Measurements from ENCODE around the gene BATF2. TPM values are rescaled to one million over a fixed set of nuclear protein-coding genes. Genes with fewer than 3 reads are reported as not detected.

The BATF2 gene
- total and polyA plus RNA-seq, 10 of the 15 experiments (the other 5 are each of a cell fraction or from before 2014, with no cell fraction given) = 0.18 to 1.1 (median 0.38) TPM; not detected in 1

DNA sequence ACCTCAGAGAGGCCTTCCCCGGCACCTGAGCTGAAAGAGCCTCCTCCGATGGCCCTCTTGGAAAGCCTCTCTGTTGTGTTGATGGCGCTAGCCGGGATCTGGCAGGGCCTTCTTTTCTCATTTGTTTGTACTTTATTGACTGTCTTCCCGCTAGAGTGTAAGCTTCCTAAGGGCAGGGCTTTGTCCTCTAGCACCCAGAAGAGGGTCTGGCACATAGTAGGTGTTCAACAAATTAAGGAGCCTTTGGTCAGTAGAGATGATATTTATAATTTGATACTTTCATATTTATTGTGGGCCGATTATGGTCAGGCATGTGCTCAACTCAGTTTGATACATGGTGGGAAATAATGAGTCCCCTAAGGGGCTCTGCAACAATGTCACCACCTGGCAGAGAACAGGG, 21.2 kb upstream of the BATF2 start (continued):
- TF ChIP-seq FOXK2 (IDR thresholded peaks at IDR 0.05) (no peak), MAX (IDR thresholded peaks at IDR 0.05; ENCODE audit: low read depth, low read length) (no peak), NFIC (IDR thresholded peaks at IDR 0.05; ENCODE audit: low read depth, low read length) (no peak), CBX3 (IDR thresholded peaks at IDR 0.05; ENCODE audit: borderline replicate concordance, low read depth) (no peak), BRCA1 (IDR thresholded peaks at IDR 0.05; ENCODE audit: low read depth, low read length) (no peak), ATF2 (IDR thresholded peaks at IDR 0.05; ENCODE audit: low read length) (no peak), BHLHE40 (IDR thresholded peaks at IDR 0.05; ENCODE audit: borderline replicate concordance in 1 of 2, low read depth in 2 of 2, low read length in 1 of 2) (no peak)
- TF ChIP-seq, protein P1, sequence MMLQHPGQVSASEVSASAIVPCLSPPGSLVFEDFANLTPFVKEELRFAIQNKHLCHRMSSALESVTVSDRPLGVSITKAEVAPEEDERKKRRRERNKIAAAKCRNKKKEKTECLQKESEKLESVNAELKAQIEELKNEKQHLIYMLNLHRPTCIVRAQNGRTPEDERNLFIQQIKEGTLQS (IDR thresholded peaks at IDR 0.05; ENCODE audit: borderline replicate concordance, extremely low read depth, low read depth, low read length) = no peak
- TF ChIP-seq, protein P2, sequence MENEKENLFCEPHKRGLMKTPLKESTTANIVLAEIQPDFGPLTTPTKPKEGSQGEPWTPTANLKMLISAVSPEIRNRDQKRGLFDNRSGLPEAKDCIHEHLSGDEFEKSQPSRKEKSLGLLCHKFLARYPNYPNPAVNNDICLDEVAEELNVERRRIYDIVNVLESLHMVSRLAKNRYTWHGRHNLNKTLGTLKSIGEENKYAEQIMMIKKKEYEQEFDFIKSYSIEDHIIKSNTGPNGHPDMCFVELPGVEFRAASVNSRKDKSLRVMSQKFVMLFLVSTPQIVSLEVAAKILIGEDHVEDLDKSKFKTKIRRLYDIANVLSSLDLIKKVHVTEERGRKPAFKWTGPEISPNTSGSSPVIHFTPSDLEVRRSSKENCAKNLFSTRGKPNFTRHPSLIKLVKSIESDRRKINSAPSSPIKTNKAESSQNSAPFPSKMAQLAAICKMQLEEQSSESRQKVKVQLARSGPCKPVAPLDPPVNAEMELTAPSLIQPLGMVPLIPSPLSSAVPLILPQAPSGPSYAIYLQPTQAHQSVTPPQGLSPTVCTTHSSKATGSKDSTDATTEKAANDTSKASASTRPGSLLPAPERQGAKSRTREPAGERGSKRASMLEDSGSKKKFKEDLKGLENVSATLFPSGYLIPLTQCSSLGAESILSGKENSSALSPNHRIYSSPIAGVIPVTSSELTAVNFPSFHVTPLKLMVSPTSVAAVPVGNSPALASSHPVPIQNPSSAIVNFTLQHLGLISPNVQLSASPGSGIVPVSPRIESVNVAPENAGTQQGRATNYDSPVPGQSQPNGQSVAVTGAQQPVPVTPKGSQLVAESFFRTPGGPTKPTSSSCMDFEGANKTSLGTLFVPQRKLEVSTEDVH (IDR thresholded peaks at IDR 0.05; ENCODE audit: low read depth, partially characterized antibody) = no peak
